Mesothelial cell of epicardium (in vitro differentiated cells): ENCODE data around the gene HIPK1. TPM values are rescaled to one million over a fixed set of nuclear protein-coding genes. Genes with fewer than 3 reads are reported as not detected.

ENCODE experiments used
- DNase-seq, 2 experiments: peaks; one replicate each; pipeline ENCODE4 v3.0.0; 2021; ENCODE audit warnings: low spot score in 2 of 2; ENCODE audit not compliant: unreplicated experiment in 2 of 2
- H3K27ac Mint-ChIP-seq: 2 replicates; pipeline ENCODE4 v1.8.0; 2021; ENCODE audit warnings: mixed read lengths
- H3K27me3 Mint-ChIP-seq: 2 replicates; pipeline ENCODE4 v1.8.0; 2021; ENCODE audit warnings: low read depth, mixed read lengths
- H3K36me3 Mint-ChIP-seq: 2 replicates; pipeline ENCODE4 v1.8.0; 2021; ENCODE audit warnings: mixed read lengths
- H3K4me1 Mint-ChIP-seq: 2 replicates; pipeline ENCODE4 v1.8.0; 2021; ENCODE audit warnings: mixed read lengths
- H3K4me3 Mint-ChIP-seq: 2 replicates; pipeline ENCODE4 v1.8.0; 2021; ENCODE audit warnings: mild to moderate bottlenecking, moderate library complexity, mixed read lengths
- H3K9me3 Mint-ChIP-seq: 2 replicates; pipeline ENCODE4 v1.8.0; 2021; ENCODE audit warnings: mixed read lengths
- CTCF ChIP-seq: fragments of 200-600 bp; sonication (generic); IDR thresholded peaks from one replicate; pipeline ENCODE4 v1.5.0; 2021; ENCODE audit warnings: antibody characterized with exemption; ENCODE audit not compliant: unreplicated experiment
- total RNA-seq: library from RNA; stranded (reverse); gene quantifications from 3 replicates; pipeline ENCODE4 v1.2.1, GENCODE V29; 2021

HIPK1 gene
- 43.6 to 44.5 TPM (median 43.9 TPM) in 3 replicates for total RNA-seq

GRCh38 chr1:113928941-113929749 lies at the start of gene HIPK1:
Gene HIPK1, plus strand, starts transcription at chr1:113929324.
- Mint-ChIP-seq H3K4me3 (peak within 1 kb of the TSS; percentile 97), H3K9me3 (no peaks in the 10 kb centered on the region), H3K4me1 (peaks cover 38% of the 10 kb centered on the region), H3K27ac (peak within 1 kb of the TSS; percentile 99), H3K27me3 (peaks cover 7% of the 10 kb centered on the region), H3K36me3 (no peaks in the 10 kb centered on the region)
- peak; percentile 87 to 95 for DNase-seq
- no peak for TF ChIP-seq CTCF

GRCh38 chr1:113879739-113880038 lies 49.4 kb upstream of the HIPK1 start:
- H3K36me3 Mint-ChIP-seq: no peaks in the 10 kb centered on the region
- H3K27ac Mint-ChIP-seq: no peak overlapping the region
- no peaks in the 10 kb centered on the region for H3K9me3 Mint-ChIP-seq
- peaks cover 5% of the 10 kb centered on the region for H3K4me1 Mint-ChIP-seq
- TF ChIP-seq CTCF: no peak
- no peak overlapping the region for H3K4me3 Mint-ChIP-seq
- H3K27me3 Mint-ChIP-seq: no peaks in the 10 kb centered on the region
- DNase-seq: no peak

- Mint-ChIP-seq H3K4me3 (no peak overlapping the region), H3K9me3 (no peaks in the 10 kb centered on the region), H3K27me3 (no peaks in the 10 kb centered on the region), H3K36me3 (no peaks in the 10 kb centered on the region), H3K4me1 (peaks cover 5% of the 10 kb centered on the region), H3K27ac (no peak overlapping the region)
- DNase-seq: no peak
- TF ChIP-seq CTCF: no peak
Measured at GRCh38 chr1:113881661-113882060, 47.5 kb upstream of the HIPK1 start.

DNA sequence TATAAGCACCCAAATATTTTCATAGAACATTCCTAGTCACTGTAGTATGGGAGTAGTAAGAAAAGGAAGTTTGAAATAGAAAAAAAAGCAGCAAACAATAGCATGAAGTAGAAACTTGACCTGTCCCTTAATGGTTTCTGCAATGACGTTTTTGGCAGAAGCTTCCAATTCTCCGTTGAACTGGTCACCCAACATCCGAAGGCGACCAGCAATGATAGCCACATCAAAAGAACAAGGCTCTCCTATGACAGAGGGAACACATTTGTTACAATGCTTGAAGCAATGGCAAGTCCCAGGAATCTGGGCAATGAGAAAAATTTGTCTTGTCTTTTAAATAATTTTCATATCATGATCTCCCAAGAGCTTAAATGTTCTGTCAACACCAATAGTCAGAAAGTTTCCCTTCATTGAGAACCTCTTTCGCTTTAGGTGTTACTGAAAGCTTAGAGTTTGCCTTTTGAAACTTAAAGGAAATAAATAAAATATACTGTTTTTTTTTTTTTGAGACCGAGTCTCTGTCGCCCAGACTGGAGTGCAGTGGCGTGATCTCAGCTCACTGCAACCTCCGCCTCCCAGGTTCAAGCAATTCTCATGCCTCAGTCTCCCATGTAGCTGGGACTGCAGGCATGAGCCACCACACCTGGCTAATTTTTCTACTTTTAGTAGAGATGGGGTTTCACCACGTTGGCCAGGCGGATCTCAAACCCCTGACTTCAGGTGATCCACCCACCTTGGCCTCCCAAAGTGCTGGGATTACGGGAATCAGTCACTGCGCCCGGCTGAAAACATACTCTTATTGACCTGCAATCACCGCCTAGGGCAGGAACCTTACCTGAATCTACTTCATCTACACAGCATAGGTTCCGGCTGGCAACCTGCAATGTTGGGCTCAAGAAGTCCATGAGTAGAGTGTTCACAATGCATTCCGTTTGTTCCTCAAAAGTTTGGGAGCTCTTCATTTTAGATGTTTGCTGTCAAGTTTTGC lies 42.4 kb upstream of the HIPK1 start:
- no peak overlapping the region for H3K4me3 Mint-ChIP-seq
- H3K36me3 Mint-ChIP-seq: no peaks in the 10 kb centered on the region
- no peak overlapping the region for H3K27ac Mint-ChIP-seq
- no peak for DNase-seq
- TF ChIP-seq CTCF: no peak
- H3K27me3 Mint-ChIP-seq: no peaks in the 10 kb centered on the region
- H3K4me1 Mint-ChIP-seq: no peaks in the 10 kb centered on the region
- no peaks in the 10 kb centered on the region for H3K9me3 Mint-ChIP-seq

DNA sequence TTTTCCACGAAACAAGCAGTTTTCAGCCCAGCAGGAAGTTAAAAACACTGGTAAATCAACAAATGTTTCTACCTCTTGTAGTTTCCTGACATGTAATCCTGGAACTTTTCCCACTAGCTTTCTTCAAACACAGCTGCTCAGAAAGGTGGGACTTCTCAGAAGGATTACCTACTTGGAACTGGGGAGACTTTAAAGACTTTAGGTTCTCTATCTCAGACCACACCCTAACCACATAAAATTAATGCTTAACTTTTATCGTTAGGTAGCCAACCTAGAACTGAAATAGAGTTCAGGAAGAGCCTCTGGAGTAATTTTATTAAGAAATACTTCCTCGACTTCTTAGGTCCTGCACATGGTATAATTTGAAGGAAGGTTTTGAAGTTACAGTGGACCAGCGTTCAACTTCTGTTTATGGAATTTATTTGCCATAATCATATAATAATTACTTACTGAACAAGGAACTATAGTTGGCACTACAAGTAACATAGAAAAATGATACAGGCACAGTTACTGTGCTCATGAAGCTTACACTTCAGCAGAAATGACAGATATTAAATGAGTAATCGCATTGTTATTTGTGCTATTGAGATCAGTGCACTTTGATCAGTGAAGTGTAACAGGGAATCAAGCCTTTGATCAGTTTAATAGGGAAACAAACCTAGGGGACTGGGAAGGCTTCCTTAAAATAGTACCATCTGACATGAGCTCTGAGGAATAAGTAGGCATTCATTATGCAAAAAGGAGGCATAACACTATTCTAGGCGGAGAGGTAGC lies 41.5 kb upstream of the HIPK1 start, which contains the start of gene BCL2L15:
Gene BCL2L15, minus strand, starts transcription at position 180 of the 774 bp plus-strand sequence. CDS start 206 bp downstream, outside the sequence.
- no peaks in the 10 kb centered on the region for H3K4me1 Mint-ChIP-seq
- H3K27me3 Mint-ChIP-seq: no peaks in the 10 kb centered on the region
- H3K36me3 Mint-ChIP-seq: no peaks in the 10 kb centered on the region
- H3K27ac Mint-ChIP-seq: no peak within 1 kb of the TSS
- no peak for TF ChIP-seq CTCF
- no peak within 1 kb of the TSS for H3K4me3 Mint-ChIP-seq
- no peak for DNase-seq
- no peaks in the 10 kb centered on the region for H3K9me3 Mint-ChIP-seq
